HG02884 (cell line): Measurements from ENCODE around the gene CSKMT.

Experiments used
- ATAC-seq: cut with Tn5 transposase; IDR thresholded peaks from one replicate; pipeline ENCODE4 v1.9.1; 2021; ENCODE audit warnings: mild to moderate bottlenecking, moderate library complexity; ENCODE audit not compliant: unreplicated experiment

CSKMT gene

GRCh38 chr11:62715150-62716130, 50.3 kb downstream of the CSKMT start:
- no peak for ATAC-seq

GRCh38 chr11:62716206-62716605, 51.1 kb downstream of the CSKMT start:
- no peak for ATAC-seq

GRCh38 chr11:62716816-62717215, 51.7 kb downstream of the CSKMT start:
- ATAC-seq, result no peak
